C1 segment of cervical spinal cord (tissue), 14 donors: ENCODE data around the gene NR2C2AP.
"Not testable (repeated sequence)": the region's sequence is repeated elsewhere in the genome, so short reads cannot be mapped to it uniquely, and the experiment has no call there.

Experiments
- DNase-seq, 14 donors: peaks; one replicate each; lab custom pipeline; 2025; lab: John Stamatoyannopoulos, UW

Gene NR2C2AP

GRCh38 chr19:19185853-19186740 is 17.1 kb downstream of the NR2C2AP start:
- no peak for DNase-seq

GRCh38 chr19:19181488-19181998 is 21.7 kb downstream of the NR2C2AP start:
- no peak for DNase-seq

GRCh38 chr19:19179548-19180441 is 23.4 kb downstream of the NR2C2AP start:
- DNase-seq, result no peak

- DNase-seq, result no peak
These were observed 26.3 kb downstream of the NR2C2AP start for GRCh38 chr19:19176950-19177349.

GRCh38 chr19:19173243-19173642 is 30.0 kb downstream of the NR2C2AP start:
- not testable (repeated sequence) for DNase-seq

- no peak for DNase-seq
These were observed 31.2 kb downstream of the NR2C2AP start for GRCh38 chr19:19171821-19172532.

GRCh38 chr19:19170873-19171672 is 32.1 kb downstream of the NR2C2AP start:
- no peak for DNase-seq

- DNase-seq, result peak in 4 of 14 donors; percentile 0 to 19 (median 4)
These were observed 33.0 kb downstream of the NR2C2AP start, which contains the start of gene MEF2B for GRCh38 chr19:19170053-19170872. TSS of gene MEF2B (minus strand) at chr19:19170263. CDS start at chr19:19150735, 19,528 bp downstream.

- no peak for DNase-seq
These were observed 33.8 kb downstream of the NR2C2AP start for GRCh38 chr19:19169236-19170052.

GRCh38 chr19:19167612-19168011 is 35.6 kb downstream of the NR2C2AP start:
- no peak for DNase-seq

GRCh38 chr19:19165396-19165795 is 37.8 kb downstream of the NR2C2AP start:
- no peak for DNase-seq

GRCh38 chr19:19162495-19162894 is 40.7 kb downstream of the NR2C2AP start:
- DNase-seq, result no peak

GRCh38 chr19:19160461-19161035 is 42.7 kb downstream of the NR2C2AP start:
- DNase-seq, result no peak

GRCh38 chr19:19159534-19159933 is 43.7 kb downstream of the NR2C2AP start:
- no peak for DNase-seq

GRCh38 chr19:19157808-19158207 is 45.4 kb downstream of the NR2C2AP start:
- no peak for DNase-seq

GRCh38 chr19:19155495-19156219 is 47.6 kb downstream of the NR2C2AP start:
- no peak for DNase-seq

- DNase-seq, result no peak
These were observed 48.3 kb downstream of the NR2C2AP start for GRCh38 chr19:19154768-19155494.
